HEK293 (cell line): Measurements from ENCODE around the gene UGCG.

Experiments
- GLI4 ChIP-seq: fragments of 450-650 bp; formaldehyde crosslinking; IDR thresholded peaks from 2 replicates; pipeline ENCODE4 v1.5.1; 2016; ENCODE audit warnings: missing biosample characterization, missing genetic modification characterization
- MYNN ChIP-seq: fragments of 450-650 bp; formaldehyde crosslinking; IDR thresholded peaks from 2 replicates; pipeline ENCODE4 v1.5.1; 2016; ENCODE audit warnings: missing biosample characterization, missing genetic modification characterization, borderline replicate concordance
- MZF1 ChIP-seq: fragments of 450-650 bp; formaldehyde crosslinking; IDR thresholded peaks from 2 replicates; pipeline ENCODE4 v1.5.1; 2017; ENCODE audit warnings: missing biosample characterization, missing genetic modification characterization, borderline replicate concordance
- OVOL3 ChIP-seq: fragments of 450-650 bp; formaldehyde crosslinking; IDR thresholded peaks from 2 replicates; pipeline ENCODE4 v1.5.1; 2016; ENCODE audit warnings: missing biosample characterization, missing genetic modification characterization
- SCRT1 ChIP-seq: fragments of 450-650 bp; formaldehyde crosslinking; IDR thresholded peaks from 2 replicates; pipeline ENCODE4 v1.5.1; 2016; ENCODE audit warnings: missing biosample characterization, missing genetic modification characterization, borderline replicate concordance
- SP7 ChIP-seq: fragments of 450-650 bp; formaldehyde crosslinking; IDR thresholded peaks from 2 replicates; pipeline ENCODE4 v1.5.1; 2016; ENCODE audit warnings: missing biosample characterization, missing genetic modification characterization
- ZBTB17 ChIP-seq: fragments of 450-650 bp; formaldehyde crosslinking; IDR thresholded peaks from 2 replicates; pipeline ENCODE4 v1.5.1; 2016; ENCODE audit warnings: missing biosample characterization, missing genetic modification characterization
- ZFP41 ChIP-seq: fragments of 450-650 bp; formaldehyde crosslinking; IDR thresholded peaks from 2 replicates; pipeline ENCODE4 v1.5.1; 2016; ENCODE audit warnings: missing biosample characterization, missing genetic modification characterization, borderline replicate concordance
- ZNF140 ChIP-seq: fragments of 450-650 bp; formaldehyde crosslinking; IDR thresholded peaks from 2 replicates; pipeline ENCODE4 v1.5.1; 2016; ENCODE audit warnings: missing biosample characterization, missing genetic modification characterization
- ZNF266 ChIP-seq: fragments of 450-650 bp; formaldehyde crosslinking; IDR thresholded peaks from 2 replicates; pipeline ENCODE4 v1.5.1; 2016; ENCODE audit warnings: missing biosample characterization, missing genetic modification characterization, low read depth
- ZNF391 ChIP-seq: fragments of 450-650 bp; formaldehyde crosslinking; IDR thresholded peaks from 2 replicates; pipeline ENCODE4 v1.5.1; 2016; ENCODE audit warnings: low read depth, missing biosample characterization, missing genetic modification characterization, borderline replicate concordance
- ZNF394 ChIP-seq: fragments of 450-650 bp; formaldehyde crosslinking; IDR thresholded peaks from 2 replicates; pipeline ENCODE4 v1.5.1; 2016; ENCODE audit warnings: missing biosample characterization, missing genetic modification characterization, mild to moderate bottlenecking, moderate library complexity, borderline replicate concordance
- ZNF529 ChIP-seq: fragments of 450-650 bp; formaldehyde crosslinking; IDR thresholded peaks from 2 replicates; pipeline ENCODE4 v1.5.1; 2017; ENCODE audit warnings: missing genetic modification characterization, missing biosample characterization; ENCODE audit not compliant: insufficient replicate concordance
- ZNF544 ChIP-seq: fragments of 450-650 bp; formaldehyde crosslinking; IDR thresholded peaks from 2 replicates; pipeline ENCODE4 v1.5.0; 2017; ENCODE audit warnings: missing biosample characterization, missing genetic modification characterization
- ZNF555 ChIP-seq: fragments of 450-650 bp; formaldehyde crosslinking; conservative IDR thresholded peaks from 2 replicates; pipeline ENCODE4 v1.5.1; 2017; ENCODE audit warnings: missing biosample characterization, mild to moderate bottlenecking, missing genetic modification characterization, inconsistent platforms
- ZNF600 ChIP-seq: fragments of 450-650 bp; formaldehyde crosslinking; IDR thresholded peaks from 2 replicates; pipeline ENCODE4 v1.5.1; 2016; ENCODE audit warnings: missing biosample characterization, missing genetic modification characterization
- ZNF660 ChIP-seq: fragments of 450-650 bp; IDR thresholded peaks from 2 replicates; pipeline ENCODE4 v1.5.1; 2018; ENCODE audit warnings: missing biosample characterization, mild to moderate bottlenecking, missing genetic modification characterization
- ZNF701 ChIP-seq: fragments of 450-650 bp; formaldehyde crosslinking; IDR thresholded peaks from 2 replicates; pipeline ENCODE4 v1.5.1; 2016; ENCODE audit warnings: missing biosample characterization, missing genetic modification characterization
- ZNF777 ChIP-seq: fragments of 450-650 bp; formaldehyde crosslinking; IDR thresholded peaks from 2 replicates; pipeline ENCODE4 v1.5.1; 2017; ENCODE audit warnings: missing biosample characterization, missing genetic modification characterization, borderline replicate concordance
- ZSCAN30 ChIP-seq: fragments of 450-650 bp; IDR thresholded peaks from 2 replicates; pipeline ENCODE4 v1.5.1; 2018; ENCODE audit warnings: missing biosample characterization, mild to moderate bottlenecking, missing genetic modification characterization, moderate library complexity
- TF ChIP-seq, protein P1 (sequence below): fragments of 450-650 bp; formaldehyde crosslinking; IDR thresholded peaks from 2 replicates; pipeline ENCODE4 v1.5.1; 2017; ENCODE audit warnings: missing biosample characterization, missing genetic modification characterization
- TF ChIP-seq, protein P2 (sequence below): fragments of 450-650 bp; formaldehyde crosslinking; IDR thresholded peaks from 2 replicates; pipeline ENCODE4 v1.5.1; 2017; ENCODE audit warnings: missing biosample characterization, missing genetic modification characterization
- TF ChIP-seq, protein P3 (sequence below): fragments of 450-650 bp; formaldehyde crosslinking; IDR thresholded peaks from 2 replicates; pipeline ENCODE4 v1.5.1; 2016; ENCODE audit warnings: missing biosample characterization, missing genetic modification characterization
- TF ChIP-seq, protein P4 (sequence below): fragments of 450-650 bp; formaldehyde crosslinking; IDR thresholded peaks from 2 replicates; pipeline ENCODE4 v1.5.1; 2017; ENCODE audit warnings: missing biosample characterization, missing genetic modification characterization
- TF ChIP-seq, protein P5 (sequence below): fragments of 450-650 bp; formaldehyde crosslinking; conservative IDR thresholded peaks from 2 replicates; pipeline ENCODE4 v1.5.1; 2016; ENCODE audit warnings: low read depth, missing biosample characterization, missing genetic modification characterization

The UGCG gene

DNA sequence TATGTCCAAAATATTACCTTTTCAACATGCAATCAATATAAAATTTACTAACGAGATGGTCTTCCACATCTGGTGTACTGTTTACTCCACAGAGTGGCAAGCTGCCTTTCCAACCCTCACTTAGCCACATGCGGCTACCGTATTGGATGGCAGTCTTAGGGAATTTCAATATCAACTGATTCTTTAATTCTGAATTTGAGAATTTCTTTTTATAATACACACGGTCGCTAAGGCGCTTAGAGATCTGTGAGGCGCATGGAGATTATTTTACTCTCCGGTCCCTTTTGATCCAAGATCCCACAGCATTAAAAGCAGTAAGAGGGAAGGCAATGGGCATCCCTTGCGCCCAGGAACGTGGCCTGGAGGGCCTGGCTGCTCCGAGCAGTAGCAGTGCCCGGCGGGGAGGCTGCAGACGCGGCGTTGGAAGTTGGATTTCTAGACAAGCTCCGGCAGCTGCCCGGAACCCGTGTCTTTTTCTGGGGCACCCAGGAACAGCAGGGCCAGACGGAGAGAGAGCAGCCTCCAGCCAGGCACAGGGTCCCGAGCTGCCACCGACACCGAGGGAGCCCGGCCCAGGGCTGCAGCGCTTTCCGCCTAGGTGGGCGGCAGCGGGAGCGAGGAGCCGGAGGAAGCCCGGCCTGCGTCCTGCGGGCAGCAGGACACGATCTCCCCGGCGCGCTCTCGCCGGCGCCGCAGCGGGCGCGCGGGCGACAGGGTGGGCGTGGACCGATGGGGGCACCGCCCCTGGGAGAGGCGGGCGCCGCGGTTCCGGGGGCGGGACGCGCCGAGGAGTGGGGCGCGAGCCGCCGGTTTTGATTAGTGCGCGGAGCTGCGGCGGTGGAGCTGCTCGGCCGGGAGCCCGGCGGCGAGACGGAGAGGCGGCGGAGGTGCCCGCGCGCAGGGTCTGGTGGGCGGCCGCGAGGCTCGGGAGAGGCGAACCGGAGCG is at the start of gene UGCG (continued):
- TF ChIP-seq, protein P1, sequence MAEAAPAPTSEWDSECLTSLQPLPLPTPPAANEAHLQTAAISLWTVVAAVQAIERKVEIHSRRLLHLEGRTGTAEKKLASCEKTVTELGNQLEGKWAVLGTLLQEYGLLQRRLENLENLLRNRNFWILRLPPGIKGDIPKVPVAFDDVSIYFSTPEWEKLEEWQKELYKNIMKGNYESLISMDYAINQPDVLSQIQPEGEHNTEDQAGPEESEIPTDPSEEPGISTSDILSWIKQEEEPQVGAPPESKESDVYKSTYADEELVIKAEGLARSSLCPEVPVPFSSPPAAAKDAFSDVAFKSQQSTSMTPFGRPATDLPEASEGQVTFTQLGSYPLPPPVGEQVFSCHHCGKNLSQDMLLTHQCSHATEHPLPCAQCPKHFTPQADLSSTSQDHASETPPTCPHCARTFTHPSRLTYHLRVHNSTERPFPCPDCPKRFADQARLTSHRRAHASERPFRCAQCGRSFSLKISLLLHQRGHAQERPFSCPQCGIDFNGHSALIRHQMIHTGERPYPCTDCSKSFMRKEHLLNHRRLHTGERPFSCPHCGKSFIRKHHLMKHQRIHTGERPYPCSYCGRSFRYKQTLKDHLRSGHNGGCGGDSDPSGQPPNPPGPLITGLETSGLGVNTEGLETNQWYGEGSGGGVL = no peak
- TF ChIP-seq ZNF555 (tag by site-specific recombination) (no peak), ZNF660 (tag by site-specific recombination) (peak; percentile 72; the same call in 1 of the 2 replicates), GLI4 (tag by site-specific recombination) (no peak), ZNF391 (tag by site-specific recombination) (no peak), ZNF266 (tag by site-specific recombination) (no peak), MYNN (tag by site-specific recombination) (no peak), ZNF529 (no peak), ZNF600 (peak; percentile 80), ZNF777 (tag by site-specific recombination) (no peak), ZSCAN30 (tag by site-specific recombination) (peak; percentile 80; the same call in 1 of the 2 replicates), OVOL3 (no peak), ZBTB17 (tag by site-specific recombination) (peak; percentile 72), SCRT1 (tag by site-specific recombination) (no peak), ZNF394 (no peak), ZFP41 (tag by site-specific recombination) (no peak), MZF1 (no peak), ZNF701 (tag by site-specific recombination) (no peak), ZNF544 (tag by site-specific recombination) (no peak), SP7 (tag by site-specific recombination) (peak; percentile 55; the same call in 1 of the 2 replicates), ZNF140 (no peak)
- TF ChIP-seq, protein P2, sequence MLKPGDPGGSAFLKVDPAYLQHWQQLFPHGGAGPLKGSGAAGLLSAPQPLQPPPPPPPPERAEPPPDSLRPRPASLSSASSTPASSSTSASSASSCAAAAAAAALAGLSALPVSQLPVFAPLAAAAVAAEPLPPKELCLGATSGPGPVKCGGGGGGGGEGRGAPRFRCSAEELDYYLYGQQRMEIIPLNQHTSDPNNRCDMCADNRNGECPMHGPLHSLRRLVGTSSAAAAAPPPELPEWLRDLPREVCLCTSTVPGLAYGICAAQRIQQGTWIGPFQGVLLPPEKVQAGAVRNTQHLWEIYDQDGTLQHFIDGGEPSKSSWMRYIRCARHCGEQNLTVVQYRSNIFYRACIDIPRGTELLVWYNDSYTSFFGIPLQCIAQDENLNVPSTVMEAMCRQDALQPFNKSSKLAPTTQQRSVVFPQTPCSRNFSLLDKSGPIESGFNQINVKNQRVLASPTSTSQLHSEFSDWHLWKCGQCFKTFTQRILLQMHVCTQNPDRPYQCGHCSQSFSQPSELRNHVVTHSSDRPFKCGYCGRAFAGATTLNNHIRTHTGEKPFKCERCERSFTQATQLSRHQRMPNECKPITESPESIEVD (tag by site-specific recombination) = no peak
- TF ChIP-seq, protein P3, sequence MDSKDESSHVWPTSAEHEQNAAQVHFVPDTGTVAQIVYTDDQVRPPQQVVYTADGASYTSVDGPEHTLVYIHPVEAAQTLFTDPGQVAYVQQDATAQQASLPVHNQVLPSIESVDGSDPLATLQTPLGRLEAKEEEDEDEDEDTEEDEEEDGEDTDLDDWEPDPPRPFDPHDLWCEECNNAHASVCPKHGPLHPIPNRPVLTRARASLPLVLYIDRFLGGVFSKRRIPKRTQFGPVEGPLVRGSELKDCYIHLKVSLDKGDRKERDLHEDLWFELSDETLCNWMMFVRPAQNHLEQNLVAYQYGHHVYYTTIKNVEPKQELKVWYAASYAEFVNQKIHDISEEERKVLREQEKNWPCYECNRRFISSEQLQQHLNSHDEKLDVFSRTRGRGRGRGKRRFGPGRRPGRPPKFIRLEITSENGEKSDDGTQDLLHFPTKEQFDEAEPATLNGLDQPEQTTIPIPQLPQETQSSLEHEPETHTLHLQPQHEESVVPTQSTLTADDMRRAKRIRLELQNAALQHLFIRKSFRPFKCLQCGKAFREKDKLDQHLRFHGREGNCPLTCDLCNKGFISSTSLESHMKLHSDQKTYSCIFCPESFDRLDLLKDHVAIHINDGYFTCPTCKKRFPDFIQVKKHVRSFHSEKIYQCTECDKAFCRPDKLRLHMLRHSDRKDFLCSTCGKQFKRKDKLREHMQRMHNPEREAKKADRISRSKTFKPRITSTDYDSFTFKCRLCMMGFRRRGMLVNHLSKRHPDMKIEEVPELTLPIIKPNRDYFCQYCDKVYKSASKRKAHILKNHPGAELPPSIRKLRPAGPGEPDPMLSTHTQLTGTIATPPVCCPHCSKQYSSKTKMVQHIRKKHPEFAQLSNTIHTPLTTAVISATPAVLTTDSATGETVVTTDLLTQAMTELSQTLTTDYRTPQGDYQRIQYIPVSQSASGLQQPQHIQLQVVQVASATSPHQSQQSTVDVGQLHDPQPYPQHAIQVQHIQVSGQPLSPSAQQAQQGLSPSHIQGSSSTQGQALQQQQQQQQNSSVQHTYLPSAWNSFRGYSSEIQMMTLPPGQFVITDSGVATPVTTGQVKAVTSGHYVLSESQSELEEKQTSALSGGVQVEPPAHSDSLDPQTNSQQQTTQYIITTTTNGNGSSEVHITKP (tag by site-specific recombination) = no peak
- TF ChIP-seq, protein P4, sequence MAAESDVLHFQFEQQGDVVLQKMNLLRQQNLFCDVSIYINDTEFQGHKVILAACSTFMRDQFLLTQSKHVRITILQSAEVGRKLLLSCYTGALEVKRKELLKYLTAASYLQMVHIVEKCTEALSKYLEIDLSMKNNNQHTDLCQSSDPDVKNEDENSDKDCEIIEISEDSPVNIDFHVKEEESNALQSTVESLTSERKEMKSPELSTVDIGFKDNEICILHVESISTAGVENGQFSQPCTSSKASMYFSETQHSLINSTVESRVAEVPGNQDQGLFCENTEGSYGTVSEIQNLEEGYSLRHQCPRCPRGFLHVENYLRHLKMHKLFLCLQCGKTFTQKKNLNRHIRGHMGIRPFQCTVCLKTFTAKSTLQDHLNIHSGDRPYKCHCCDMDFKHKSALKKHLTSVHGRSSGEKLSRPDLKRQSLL (tag by site-specific recombination) = no peak
- TF ChIP-seq, protein P5, sequence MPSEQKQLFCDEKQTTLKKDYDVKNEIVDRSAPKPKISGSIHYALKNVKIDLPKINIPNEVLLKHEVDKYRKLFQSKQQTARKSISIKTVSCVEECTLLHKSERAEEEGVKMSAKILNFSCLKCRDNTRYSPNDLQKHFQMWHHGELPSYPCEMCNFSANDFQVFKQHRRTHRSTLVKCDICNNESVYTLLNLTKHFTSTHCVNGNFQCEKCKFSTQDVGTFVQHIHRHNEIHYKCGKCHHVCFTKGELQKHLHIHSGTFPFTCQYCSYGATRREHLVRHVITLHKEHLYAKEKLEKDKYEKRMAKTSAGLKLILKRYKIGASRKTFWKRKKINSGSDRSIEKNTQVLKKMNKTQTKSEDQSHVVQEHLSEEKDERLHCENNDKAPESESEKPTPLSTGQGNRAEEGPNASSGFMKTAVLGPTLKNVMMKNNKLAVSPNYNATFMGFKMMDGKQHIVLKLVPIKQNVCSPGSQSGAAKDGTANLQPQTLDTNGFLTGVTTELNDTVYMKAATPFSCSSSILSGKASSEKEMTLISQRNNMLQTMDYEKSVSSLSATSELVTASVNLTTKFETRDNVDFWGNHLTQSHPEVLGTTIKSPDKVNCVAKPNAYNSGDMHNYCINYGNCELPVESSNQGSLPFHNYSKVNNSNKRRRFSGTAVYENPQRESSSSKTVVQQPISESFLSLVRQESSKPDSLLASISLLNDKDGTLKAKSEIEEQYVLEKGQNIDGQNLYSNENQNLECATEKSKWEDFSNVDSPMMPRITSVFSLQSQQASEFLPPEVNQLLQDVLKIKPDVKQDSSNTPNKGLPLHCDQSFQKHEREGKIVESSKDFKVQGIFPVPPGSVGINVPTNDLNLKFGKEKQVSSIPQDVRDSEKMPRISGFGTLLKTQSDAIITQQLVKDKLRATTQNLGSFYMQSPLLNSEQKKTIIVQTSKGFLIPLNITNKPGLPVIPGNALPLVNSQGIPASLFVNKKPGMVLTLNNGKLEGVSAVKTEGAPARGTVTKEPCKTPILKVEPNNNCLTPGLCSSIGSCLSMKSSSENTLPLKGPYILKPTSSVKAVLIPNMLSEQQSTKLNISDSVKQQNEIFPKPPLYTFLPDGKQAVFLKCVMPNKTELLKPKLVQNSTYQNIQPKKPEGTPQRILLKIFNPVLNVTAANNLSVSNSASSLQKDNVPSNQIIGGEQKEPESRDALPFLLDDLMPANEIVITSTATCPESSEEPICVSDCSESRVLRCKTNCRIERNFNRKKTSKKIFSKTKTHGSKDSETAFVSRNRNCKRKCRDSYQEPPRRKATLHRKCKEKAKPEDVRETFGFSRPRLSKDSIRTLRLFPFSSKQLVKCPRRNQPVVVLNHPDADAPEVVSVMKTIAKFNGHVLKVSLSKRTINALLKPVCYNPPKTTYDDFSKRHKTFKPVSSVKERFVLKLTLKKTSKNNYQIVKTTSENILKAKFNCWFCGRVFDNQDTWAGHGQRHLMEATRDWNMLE = no peak
